DOHH2 (cell line): ENCODE measurements around the gene GABBR1.
"Not testable (repeated sequence)": the region's sequence is repeated elsewhere in the genome, so short reads cannot be mapped to it uniquely, and the experiment has no call there.

Source experiments
- H3F3A ChIP-seq: fragments of 200-600 bp; sonication (generic), shearing (Covaris generic); 2 replicates; pipeline ENCODE4 v1.6.0; 2016; ENCODE audit warnings: antibody characterized with exemption, mild to moderate bottlenecking; ENCODE audit not compliant: control insufficient read depth, insufficient read depth
- H3K27ac ChIP-seq: fragments of 200-600 bp; sonication (generic); 2 replicates; pipeline ENCODE4 v1.5.1; 2014; ENCODE audit warnings: low read depth, mild to moderate bottlenecking, low read length, moderate library complexity
- H3K27me3 ChIP-seq: fragments of 200-600 bp; sonication (generic); 2 replicates; pipeline ENCODE4 v1.6.1; 2014; ENCODE audit warnings: mild to moderate bottlenecking, low read length, mixed read lengths; ENCODE audit not compliant: control insufficient read depth
- H3K36me3 ChIP-seq: fragments of 200-600 bp; sonication (generic); 2 replicates; pipeline ENCODE4 v1.6.1; 2014; ENCODE audit warnings: mild to moderate bottlenecking, low read length, moderate library complexity, mixed read lengths; ENCODE audit not compliant: control insufficient read depth
- H3K4me1 ChIP-seq: fragments of 200-600 bp; sonication (generic); 2 replicates; pipeline ENCODE4 v1.6.1; 2014; ENCODE audit warnings: mild to moderate bottlenecking, low read length, mixed read lengths; ENCODE audit not compliant: control insufficient read depth
- H3K4me2 ChIP-seq: fragments of 200-600 bp; sonication (generic); 2 replicates; pipeline ENCODE4 v1.6.0; 2014; ENCODE audit warnings: mild to moderate bottlenecking, low read length, moderate library complexity
- H3K4me3 ChIP-seq: fragments of 200-600 bp; sonication (generic); 2 replicates; pipeline ENCODE4 v1.5.1; 2014; ENCODE audit warnings: mild to moderate bottlenecking, low read length, mixed read lengths
- H3K79me2 ChIP-seq: fragments of 200-600 bp; sonication (generic); 2 replicates; pipeline ENCODE4 v1.6.1; 2014; ENCODE audit warnings: mild to moderate bottlenecking, low read length, mixed read lengths; ENCODE audit not compliant: control insufficient read depth
- H3K9me2 ChIP-seq: fragments of 200-600 bp; sonication (generic); replicated peaks from 2 replicates; pipeline ENCODE4 v1.6.1; 2014; ENCODE audit warnings: mild to moderate bottlenecking, low read length, mixed read lengths; ENCODE audit not compliant: control insufficient read depth
- H3K9me3 ChIP-seq: fragments of 200-600 bp; sonication (generic); 2 replicates; pipeline ENCODE4 v1.6.1; 2014; ENCODE audit warnings: antibody characterized with exemption, low read length, mixed read lengths; ENCODE audit not compliant: control insufficient read depth, insufficient read depth
- H4K20me1 ChIP-seq: fragments of 200-600 bp; sonication (generic); 2 replicates; pipeline ENCODE4 v1.6.0; 2014; ENCODE audit warnings: low read depth, mild to moderate bottlenecking, antibody characterized with exemption, low read length, moderate library complexity; ENCODE audit not compliant: control insufficient read depth, insufficient read depth
- EZH2phosphoT487 ChIP-seq: fragments of 200-600 bp; sonication (generic); IDR thresholded peaks from 2 replicates; pipeline ENCODE4 v1.6.1; 2017; ENCODE audit warnings: borderline replicate concordance, mild to moderate bottlenecking, antibody characterized with exemption, low read length, moderate library complexity, mixed read lengths
- TF ChIP-seq, protein P1 (sequence below): fragments of 200-600 bp; sonication (generic); IDR thresholded peaks from one replicate; pipeline ENCODE4 v1.5.1; 2014; ENCODE audit warnings: antibody characterized with exemption, mild to moderate bottlenecking, low read depth, low read length; ENCODE audit not compliant: poor library complexity, severe bottlenecking

Gene GABBR1

DNA sequence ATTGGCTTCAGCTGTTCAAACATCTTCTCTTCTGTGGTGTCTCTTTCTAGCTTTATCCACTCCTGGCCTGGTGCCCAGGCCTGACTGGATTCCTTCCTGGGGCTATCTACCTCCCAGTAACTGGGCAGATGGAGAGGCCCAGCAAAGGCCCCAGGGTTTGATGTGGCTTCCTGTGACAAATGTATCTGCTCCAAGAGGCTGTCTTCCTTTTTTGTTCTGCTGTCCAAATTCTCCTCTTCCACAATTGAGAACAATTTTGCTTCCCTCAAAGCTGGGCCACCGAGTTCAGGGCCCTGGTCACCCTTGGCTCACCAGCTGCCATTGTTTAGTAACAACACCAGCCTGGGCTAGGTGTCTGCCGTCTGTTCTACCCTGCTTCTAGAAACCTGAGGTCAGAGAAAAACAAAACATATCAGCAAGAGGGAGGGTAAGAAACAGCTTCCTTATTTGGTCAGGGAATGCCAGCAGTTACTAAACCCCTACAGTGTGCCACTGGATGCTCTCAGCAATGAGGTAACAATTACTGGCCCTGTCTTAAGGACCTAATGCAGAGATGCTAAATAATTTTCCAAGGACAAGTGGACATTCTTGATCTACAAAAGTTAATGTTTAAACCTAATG, 44.1 kb upstream of the GABBR1 start:
- H3K4me2 ChIP-seq = no peak overlapping the region
- H3K9me2 ChIP-seq = no peaks in the 10 kb centered on the region
- H3K4me3 ChIP-seq = no peak overlapping the region
- no peaks in the 10 kb centered on the region for H4K20me1 ChIP-seq
- no peaks in the 10 kb centered on the region for H3K27me3 ChIP-seq
- no peak for TF ChIP-seq EZH2phosphoT487
- TF ChIP-seq, protein P1, sequence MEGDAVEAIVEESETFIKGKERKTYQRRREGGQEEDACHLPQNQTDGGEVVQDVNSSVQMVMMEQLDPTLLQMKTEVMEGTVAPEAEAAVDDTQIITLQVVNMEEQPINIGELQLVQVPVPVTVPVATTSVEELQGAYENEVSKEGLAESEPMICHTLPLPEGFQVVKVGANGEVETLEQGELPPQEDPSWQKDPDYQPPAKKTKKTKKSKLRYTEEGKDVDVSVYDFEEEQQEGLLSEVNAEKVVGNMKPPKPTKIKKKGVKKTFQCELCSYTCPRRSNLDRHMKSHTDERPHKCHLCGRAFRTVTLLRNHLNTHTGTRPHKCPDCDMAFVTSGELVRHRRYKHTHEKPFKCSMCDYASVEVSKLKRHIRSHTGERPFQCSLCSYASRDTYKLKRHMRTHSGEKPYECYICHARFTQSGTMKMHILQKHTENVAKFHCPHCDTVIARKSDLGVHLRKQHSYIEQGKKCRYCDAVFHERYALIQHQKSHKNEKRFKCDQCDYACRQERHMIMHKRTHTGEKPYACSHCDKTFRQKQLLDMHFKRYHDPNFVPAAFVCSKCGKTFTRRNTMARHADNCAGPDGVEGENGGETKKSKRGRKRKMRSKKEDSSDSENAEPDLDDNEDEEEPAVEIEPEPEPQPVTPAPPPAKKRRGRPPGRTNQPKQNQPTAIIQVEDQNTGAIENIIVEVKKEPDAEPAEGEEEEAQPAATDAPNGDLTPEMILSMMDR = no peak
- no peaks in the 10 kb centered on the region for H3K79me2 ChIP-seq
- H3K9me3 ChIP-seq = no peaks in the 10 kb centered on the region
- no peak overlapping the region for H3K27ac ChIP-seq
- H3F3A ChIP-seq = no peaks in the 10 kb centered on the region
- H3K36me3 ChIP-seq = no peaks in the 10 kb centered on the region
- H3K4me1 ChIP-seq = no peaks in the 10 kb centered on the region

DNA sequence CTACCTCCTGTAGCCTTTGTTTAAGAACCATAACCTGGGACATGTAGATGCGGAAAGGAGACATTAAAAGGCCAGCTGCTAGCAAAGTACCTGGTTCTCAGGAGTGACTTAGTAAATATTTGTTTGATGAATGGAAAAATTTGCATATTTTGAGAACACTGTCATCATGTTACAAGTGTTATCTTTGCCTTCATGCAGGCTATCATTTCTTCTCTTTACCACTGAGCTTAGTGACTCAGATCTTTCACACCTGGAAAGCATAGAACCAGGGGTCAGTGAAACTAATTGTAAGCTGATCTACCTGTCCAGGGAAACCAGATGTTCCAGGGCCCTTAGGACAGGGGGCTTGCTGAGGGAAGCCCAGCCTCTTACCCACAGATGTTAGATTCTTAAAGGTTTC, 42.6 kb upstream of the GABBR1 start:
- no peaks in the 10 kb centered on the region for H3K9me2 ChIP-seq

DNA sequence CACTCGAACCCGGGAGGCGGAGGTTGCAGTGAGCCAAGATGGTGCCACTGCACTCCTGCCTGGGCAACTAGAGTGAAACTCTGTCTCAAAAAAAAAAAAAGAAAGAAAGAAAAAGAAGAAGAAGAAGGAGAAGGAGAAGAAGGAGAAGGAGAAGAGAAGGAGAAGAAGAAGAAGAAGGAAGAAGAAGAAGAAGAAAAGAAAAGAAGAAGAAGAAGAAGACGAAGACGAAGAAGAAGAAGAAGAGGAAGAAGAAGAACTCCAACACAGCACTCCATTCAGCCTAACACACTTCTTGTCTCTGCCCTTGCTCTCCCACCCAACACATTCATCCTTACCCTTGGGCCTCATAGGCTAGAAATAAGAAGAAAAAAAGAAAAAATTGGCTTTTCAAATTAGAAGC, 41.0 kb upstream of the GABBR1 start:
- H3K4me2 ChIP-seq = no peak overlapping the region
- no peaks in the 10 kb centered on the region for H3K9me3 ChIP-seq
- no peaks in the 10 kb centered on the region for H3F3A ChIP-seq
- H3K4me3 ChIP-seq = no peak overlapping the region
- H4K20me1 ChIP-seq = no peaks in the 10 kb centered on the region
- TF ChIP-seq, protein P1 = no peak
- no peak for TF ChIP-seq EZH2phosphoT487
- H3K79me2 ChIP-seq = no peaks in the 10 kb centered on the region
- H3K4me1 ChIP-seq = no peaks in the 10 kb centered on the region
- H3K9me2 ChIP-seq = no peaks in the 10 kb centered on the region
- H3K27ac ChIP-seq = no peak overlapping the region
- no peaks in the 10 kb centered on the region for H3K36me3 ChIP-seq
- H3K27me3 ChIP-seq = no peaks in the 10 kb centered on the region

More for the DNA sequence above, 42.6 kb upstream of the GABBR1 start:
- no peaks in the 10 kb centered on the region for H4K20me1 ChIP-seq
- no peaks in the 10 kb centered on the region for H3K36me3 ChIP-seq
- no peak for TF ChIP-seq EZH2phosphoT487
- TF ChIP-seq, protein P1 = no peak
- H3K27ac ChIP-seq = no peak overlapping the region
- H3K4me1 ChIP-seq = no peaks in the 10 kb centered on the region
- H3K27me3 ChIP-seq = no peaks in the 10 kb centered on the region
- H3K4me3 ChIP-seq = no peak overlapping the region
- H3K4me2 ChIP-seq = no peak overlapping the region
- no peaks in the 10 kb centered on the region for H3K9me3 ChIP-seq
- H3K79me2 ChIP-seq = no peaks in the 10 kb centered on the region
- no peaks in the 10 kb centered on the region for H3F3A ChIP-seq

DNA sequence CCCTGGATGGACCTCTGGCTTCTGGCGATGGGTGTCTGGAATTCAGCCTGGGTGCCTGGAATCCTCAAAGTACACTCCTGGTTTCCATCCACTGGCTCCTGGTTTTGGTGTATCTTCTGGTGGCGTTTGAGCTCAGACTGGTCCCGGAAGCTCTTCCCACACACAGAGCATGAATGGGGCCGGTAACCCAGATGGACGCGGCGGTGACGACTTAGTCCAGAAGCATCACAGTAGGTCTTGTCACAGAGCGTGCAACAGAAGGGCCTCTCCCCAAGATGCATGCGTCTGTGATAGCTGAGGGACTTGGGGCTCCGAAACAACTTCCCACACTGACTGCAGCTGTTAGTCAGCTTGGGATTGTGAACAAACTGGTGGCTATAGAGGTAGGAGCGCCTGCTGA, 40.2 kb upstream of the GABBR1 start:
- Histone ChIP-seq H3K4me3 (no peak overlapping the region), H3K27me3 (no peaks in the 10 kb centered on the region), H3K36me3 (no peaks in the 10 kb centered on the region), H3K79me2 (no peaks in the 10 kb centered on the region), H3K4me2 (no peak overlapping the region), H3K9me2 (no peaks in the 10 kb centered on the region), H3K4me1 (no peaks in the 10 kb centered on the region), H3F3A (no peaks in the 10 kb centered on the region), H3K9me3 (no peaks in the 10 kb centered on the region), H3K27ac (no peak overlapping the region), H4K20me1 (no peaks in the 10 kb centered on the region)
- no peak for TF ChIP-seq EZH2phosphoT487
- TF ChIP-seq, protein P1 = no peak

DNA sequence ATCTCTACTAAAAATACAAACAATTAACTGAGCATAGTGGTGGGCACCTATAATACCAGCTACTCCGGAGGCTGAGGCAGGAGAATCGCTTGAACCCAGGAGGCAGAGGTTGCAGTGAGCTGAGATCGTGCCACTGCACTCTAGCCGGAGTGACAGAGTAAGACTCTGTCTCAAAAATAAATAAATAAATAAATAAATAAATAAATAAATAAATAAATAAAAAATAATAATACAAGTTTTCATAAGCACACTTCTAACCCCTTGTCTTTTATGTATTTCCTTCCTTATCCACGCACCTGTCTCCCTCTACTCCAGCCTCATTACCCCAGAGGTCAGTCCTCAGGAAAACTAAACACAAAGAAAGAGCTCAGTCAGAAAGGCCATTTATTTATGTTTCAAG, 39.1 kb upstream of the GABBR1 start:
- not testable (repeated sequence) for H3K27ac ChIP-seq, H3K4me2 ChIP-seq, H3K79me2 ChIP-seq, H3K36me3 ChIP-seq, H4K20me1 ChIP-seq, H3F3A ChIP-seq, H3K4me1 ChIP-seq, H3K9me2 ChIP-seq, H3K27me3 ChIP-seq, H3K9me3 ChIP-seq, H3K4me3 ChIP-seq
